HAP-1 (cell line): ENCODE measurements around the gene PCDH8.

ENCODE experiments used
- DNase-seq, 2 experiments: peaks; one replicate each; pipeline ENCODE4 v3.0.0-alpha.2; 2016 to 2020; ENCODE audit warnings: low spot score in 2 of 2
- H3K27me3 ChIP-seq: fragments of 250-450 bp; sonication (Bioruptor Pico); 2 replicates; pipeline ENCODE4 v1.5.1; 2020; ENCODE audit warnings: low read depth, mild to moderate bottlenecking, moderate library complexity
- H3K36me3 ChIP-seq: fragments of 250-450 bp; sonication (Bioruptor Pico); replicated peaks from 2 replicates; pipeline ENCODE4 v1.5.1; 2020; ENCODE audit warnings: mild to moderate bottlenecking
- H3K4me1 ChIP-seq: fragments of 250-450 bp; sonication (Bioruptor Pico); 2 replicates; pipeline ENCODE4 v1.5.1; 2020; ENCODE audit warnings: mild to moderate bottlenecking
- H3K4me3 ChIP-seq: fragments of 250-450 bp; sonication (Bioruptor Pico); 2 replicates; pipeline ENCODE4 v1.5.1; 2020; ENCODE audit warnings: mild to moderate bottlenecking, moderate library complexity
- H3K9me3 ChIP-seq: fragments of 250-450 bp; sonication (Bioruptor Pico); 2 replicates; pipeline ENCODE4 v1.5.1; 2020; ENCODE audit warnings: mild to moderate bottlenecking, moderate library complexity
- in situ Hi-C: fragments of 300-500 bp; cut with MboI; formaldehyde crosslinking; loops from 3 replicates; pipeline ENCODE4 v1.14.3; 2020; ENCODE audit warnings: low sequenced_read_pairs, inconsistent platforms, mixed read lengths

PCDH8 gene

GRCh38 chr13:52870143-52870542 lies 21.7 kb upstream of the PCDH8 start:
- Histone ChIP-seq H3K4me3 (no peak overlapping the region), H3K9me3 (peaks cover 3% of the 10 kb centered on the region; the same call in 1 of the 2 replicates), H3K4me1 (no peaks in the 10 kb centered on the region), H3K27me3 (no peaks in the 10 kb centered on the region; the same call in 1 of the 2 replicates), H3K36me3 (no peaks in the 10 kb centered on the region)
- DNase-seq, result no peak
- in situ Hi-C loops, result loop anchor here (25.0 kb wide), 1 partner anchor 292 kb away; no protein-coding TSS in a partner anchor

DNA sequence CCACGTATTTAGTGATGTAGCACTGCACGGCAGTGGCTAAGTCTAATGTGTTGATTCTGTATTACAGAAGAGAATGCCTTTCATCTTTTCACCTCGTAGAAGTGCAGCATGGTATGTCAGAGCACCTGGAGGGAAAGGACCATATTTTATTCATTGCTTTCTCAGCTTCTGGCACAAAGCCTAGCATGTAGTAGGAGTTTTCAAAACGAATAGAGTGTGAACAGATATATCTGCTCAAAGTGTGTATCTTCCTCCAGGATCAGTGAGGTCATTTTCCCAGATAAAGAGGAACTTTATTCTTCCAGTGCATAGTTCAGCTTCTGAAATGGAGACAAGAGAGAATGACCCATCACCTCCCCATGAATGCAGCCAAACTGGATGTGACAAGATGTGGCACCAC lies 21.2 kb upstream of the PCDH8 start:
- in situ Hi-C loops, result loop anchor here (25.0 kb wide), 1 partner anchor 293 kb away; no protein-coding TSS in a partner anchor
- Histone ChIP-seq H3K27me3 (no peaks in the 10 kb centered on the region; the same call in 1 of the 2 replicates), H3K4me3 (no peak overlapping the region), H3K9me3 (peaks cover 3% of the 10 kb centered on the region; the same call in 1 of the 2 replicates), H3K4me1 (no peaks in the 10 kb centered on the region), H3K36me3 (no peaks in the 10 kb centered on the region)
- DNase-seq, result no peak

DNA sequence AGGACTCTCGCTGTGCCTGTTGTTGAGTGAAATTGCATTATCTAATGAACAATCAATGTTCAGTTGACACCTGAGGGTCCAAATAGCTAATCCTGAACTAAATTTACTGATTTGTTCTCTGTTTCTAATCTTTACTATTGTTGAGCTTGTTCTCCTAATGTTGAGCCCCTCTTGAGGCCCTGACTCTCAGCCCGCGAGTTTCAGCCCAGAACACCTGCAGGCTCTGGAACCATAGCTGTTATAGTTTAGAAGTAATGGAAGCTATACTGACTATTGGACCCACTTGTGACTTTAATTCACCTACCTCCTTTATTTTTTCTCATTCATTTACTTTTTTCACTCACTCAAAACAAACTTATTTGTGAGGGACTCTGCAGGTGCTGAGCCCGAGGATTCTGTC lies 20.6 kb upstream of the PCDH8 start:
- Histone ChIP-seq H3K4me1 (no peaks in the 10 kb centered on the region), H3K9me3 (peaks cover 3% of the 10 kb centered on the region; the same call in 1 of the 2 replicates), H3K27me3 (no peaks in the 10 kb centered on the region; the same call in 1 of the 2 replicates), H3K4me3 (no peak overlapping the region), H3K36me3 (no peaks in the 10 kb centered on the region)
- in situ Hi-C loops, result loop anchor here (25.0 kb wide), 1 partner anchor 293 kb away; no protein-coding TSS in a partner anchor
- no peak for DNase-seq

- no peak overlapping the region for H3K4me3 ChIP-seq
- DNase-seq, result no peak
- H3K4me1 ChIP-seq, result no peaks in the 10 kb centered on the region
- H3K9me3 ChIP-seq, result no peaks in the 10 kb centered on the region
- in situ Hi-C loops, result loop anchor here (25.0 kb wide), 1 partner anchor 294 kb away; no protein-coding TSS in a partner anchor
- H3K27me3 ChIP-seq, result no peaks in the 10 kb centered on the region; the same call in 1 of the 2 replicates
- H3K36me3 ChIP-seq, result no peaks in the 10 kb centered on the region
Measured at GRCh38 chr13:52868190-52868589, 19.8 kb upstream of the PCDH8 start.

- in situ Hi-C loops, result loop anchor here (25.0 kb wide), 1 partner anchor 297 kb away; no protein-coding TSS in a partner anchor
- Histone ChIP-seq H3K4me3 (no peak overlapping the region), H3K4me1 (no peaks in the 10 kb centered on the region), H3K36me3 (no peaks in the 10 kb centered on the region), H3K27me3 (no peaks in the 10 kb centered on the region; the same call in 1 of the 2 replicates), H3K9me3 (no peaks in the 10 kb centered on the region)
- DNase-seq, result no peak
Measured at GRCh38 chr13:52864941-52865340, 16.5 kb upstream of the PCDH8 start.

DNA sequence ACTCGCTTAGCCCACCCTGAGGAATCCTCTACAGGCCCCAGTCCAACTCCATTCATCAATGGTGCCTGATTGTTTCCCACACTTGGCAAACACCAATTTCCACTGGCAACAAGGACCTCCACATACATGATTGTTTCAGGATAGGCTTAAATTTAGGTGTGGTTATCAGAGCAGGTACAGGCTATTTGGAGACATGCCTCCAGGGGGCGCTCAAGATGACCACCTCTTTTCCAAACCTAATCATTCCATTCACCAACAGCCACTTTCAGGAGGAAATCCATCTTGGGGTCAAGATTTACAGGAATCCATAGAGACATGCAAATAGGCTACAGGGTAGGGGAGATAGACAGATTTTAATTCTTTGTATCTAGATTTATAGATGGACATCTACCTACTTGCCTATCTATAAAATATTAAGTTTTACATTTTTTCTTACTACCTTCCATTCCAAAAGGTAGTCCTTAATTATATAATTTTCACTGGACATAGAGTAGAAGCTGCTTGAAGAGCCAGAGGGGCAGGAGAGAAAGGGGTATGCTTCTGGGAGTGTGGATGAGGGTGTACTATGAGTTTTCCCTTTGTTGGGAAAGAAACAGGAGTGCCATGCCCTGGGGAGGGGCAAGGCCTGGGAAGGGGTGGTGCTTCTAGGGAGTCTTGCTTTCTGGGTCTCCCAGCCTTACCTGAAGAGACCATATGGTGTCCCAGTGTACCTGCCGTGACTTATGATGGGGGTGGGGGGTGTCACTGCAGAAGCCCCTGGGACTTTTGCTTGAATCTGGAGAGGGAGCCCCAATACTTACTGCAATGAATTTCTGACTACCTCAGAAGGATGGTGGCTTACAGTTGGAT lies 14.1 kb upstream of the PCDH8 start:
- H3K27me3 ChIP-seq, result peaks cover 5% of the 10 kb centered on the region
- H3K9me3 ChIP-seq, result no peaks in the 10 kb centered on the region
- in situ Hi-C loops, result loop anchor here (25.0 kb wide), 1 partner anchor 300 kb away; no protein-coding TSS in a partner anchor
- DNase-seq, result peak; percentile 41 to 77
- H3K4me1 ChIP-seq, result no peaks in the 10 kb centered on the region
- no peak overlapping the region for H3K4me3 ChIP-seq
- H3K36me3 ChIP-seq, result no peaks in the 10 kb centered on the region

DNA sequence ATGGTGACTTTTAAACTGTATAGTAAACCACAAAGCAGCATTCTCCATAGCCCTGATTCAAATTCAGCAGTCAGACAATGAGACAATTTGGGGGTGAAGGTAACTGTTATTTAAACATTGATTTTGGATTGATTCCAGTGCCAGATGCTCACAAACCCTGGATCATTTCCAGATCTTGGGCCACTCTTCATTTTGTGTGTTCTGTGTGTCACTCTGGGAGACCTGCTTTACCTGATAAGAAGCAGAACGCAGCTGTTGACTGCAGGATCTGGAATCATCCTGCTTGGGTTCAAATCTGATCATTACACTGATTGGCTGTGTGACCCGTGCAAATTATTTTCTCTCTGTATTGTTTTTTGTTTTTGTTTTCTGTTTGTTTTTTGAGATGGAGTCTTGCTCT lies 4.0 kb upstream of the PCDH8 start:
- DNase-seq, result no peak
- in situ Hi-C loops, result loop anchor here (10.0 to 25.0 kb wide), 2 partner anchors 112 to 310 kb away; no protein-coding TSS in a partner anchor
- Histone ChIP-seq H3K4me3 (no peak overlapping the region), H3K36me3 (no peaks in the 10 kb centered on the region), H3K27me3 (peaks cover 37% of the 10 kb centered on the region), H3K4me1 (peaks cover 15% of the 10 kb centered on the region), H3K9me3 (no peaks in the 10 kb centered on the region)

DNA sequence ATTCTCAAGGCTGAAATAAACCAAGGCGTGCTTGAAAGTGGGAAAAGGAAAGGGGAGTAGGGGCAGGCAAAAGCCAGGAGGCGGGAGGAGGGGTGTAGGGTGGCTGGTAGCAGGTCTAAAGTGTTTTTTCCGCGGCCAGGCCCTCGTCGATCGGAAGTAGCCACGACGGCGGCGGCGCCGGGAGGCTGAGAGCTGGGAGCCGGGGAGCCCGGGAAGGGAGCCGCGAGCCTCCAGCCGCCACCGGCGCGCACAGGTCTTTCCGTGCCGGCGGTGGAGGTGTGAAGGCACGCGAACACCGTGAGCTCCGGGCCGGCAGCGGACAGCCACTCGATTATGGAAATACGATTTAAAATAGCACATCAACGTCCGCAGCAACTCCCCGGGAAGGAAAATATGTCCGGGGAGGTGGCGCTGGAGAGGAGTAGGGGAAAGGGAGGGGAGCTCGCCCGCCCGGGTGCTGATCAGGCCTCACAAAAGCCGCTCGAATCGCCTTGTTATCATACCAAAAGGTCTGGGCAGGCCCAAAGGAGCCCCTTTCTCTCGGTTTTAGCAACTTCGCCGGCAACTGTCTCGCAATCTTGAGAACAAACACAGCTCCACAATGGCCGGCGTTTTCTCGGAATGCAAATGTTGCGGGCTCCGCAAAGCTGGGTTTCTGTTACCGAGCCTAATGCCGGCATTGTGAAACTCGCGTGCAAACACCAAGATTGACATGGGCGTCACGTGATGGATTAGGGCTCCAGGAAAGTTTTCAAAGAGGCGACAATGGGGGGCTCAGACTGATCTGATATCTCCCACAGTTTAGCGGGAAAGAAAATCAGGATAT lies 2.9 kb upstream of the PCDH8 start:
- in situ Hi-C loops, result loop anchor here (10.0 to 25.0 kb wide), 2 partner anchors 113 to 311 kb away; no protein-coding TSS in a partner anchor

GRCh38 chr13:52850396-52851136 lies 2.1 kb upstream of the PCDH8 start:
- in situ Hi-C loops, result loop anchor here (10.0 to 25.0 kb wide), 2 partner anchors 114 to 312 kb away; no protein-coding TSS in a partner anchor
- H3K27me3 ChIP-seq, result peaks cover 32% of the 10 kb centered on the region

More for the DNA sequence above, 2.9 kb upstream of the PCDH8 start:
- H3K4me3 ChIP-seq, result peak overlapping the region; percentile 47
- no peaks in the 10 kb centered on the region for H3K36me3 ChIP-seq
- DNase-seq, result peak; percentile 83 to 91
- H3K9me3 ChIP-seq, result no peaks in the 10 kb centered on the region
- peaks cover 15% of the 10 kb centered on the region for H3K4me1 ChIP-seq
- H3K27me3 ChIP-seq, result peaks cover 37% of the 10 kb centered on the region

DNA sequence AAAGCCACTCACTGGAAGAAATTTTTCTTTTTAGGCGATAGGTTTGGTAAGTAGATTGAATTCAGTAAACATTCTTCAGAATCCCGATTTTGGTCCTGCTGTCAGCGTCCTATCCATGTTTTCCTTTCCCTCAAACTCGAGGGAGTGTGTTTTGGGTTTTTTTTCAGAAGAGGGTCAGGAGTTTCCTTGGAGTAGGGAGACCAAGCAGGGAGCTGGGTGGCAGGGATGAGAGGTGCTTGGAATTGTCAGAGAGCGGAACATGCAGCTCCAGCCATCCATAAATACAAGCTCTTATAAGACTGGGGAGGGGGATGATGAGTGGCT lies 1.6 kb upstream of the PCDH8 start:
- in situ Hi-C loops, result loop anchor here (10.0 to 25.0 kb wide), 2 partner anchors 115 to 312 kb away; no protein-coding TSS in a partner anchor
- no peak for DNase-seq
- Histone ChIP-seq H3K4me3 (no peak overlapping the region), H3K4me1 (peaks cover 15% of the 10 kb centered on the region), H3K9me3 (no peaks in the 10 kb centered on the region), H3K27me3 (peaks cover 30% of the 10 kb centered on the region), H3K36me3 (no peaks in the 10 kb centered on the region)

More at GRCh38 chr13:52850396-52851136, 2.1 kb upstream of the PCDH8 start:
- H3K36me3 ChIP-seq, result no peaks in the 10 kb centered on the region
- DNase-seq, result peak; percentile 78 to 92
- H3K9me3 ChIP-seq, result no peaks in the 10 kb centered on the region
- peaks cover 15% of the 10 kb centered on the region for H3K4me1 ChIP-seq
- H3K4me3 ChIP-seq, result peak overlapping the region; percentile 47

GRCh38 chr13:52849291-52850071 lies 1.0 kb upstream of the PCDH8 start:
- Histone ChIP-seq H3K9me3 (no peaks in the 10 kb centered on the region), H3K27me3 (peaks cover 25% of the 10 kb centered on the region), H3K36me3 (no peaks in the 10 kb centered on the region), H3K4me3 (no peak overlapping the region), H3K4me1 (peaks cover 15% of the 10 kb centered on the region)
- in situ Hi-C loops, result loop anchor here (10.0 to 25.0 kb wide), 2 partner anchors 115 to 313 kb away; no protein-coding TSS in a partner anchor
- no peak for DNase-seq

- H3K27me3 ChIP-seq, result peaks cover 28% of the 10 kb centered on the region
- peaks cover 15% of the 10 kb centered on the region for H3K4me1 ChIP-seq
- H3K9me3 ChIP-seq, result no peaks in the 10 kb centered on the region
- no peak for DNase-seq
- H3K36me3 ChIP-seq, result no peaks in the 10 kb centered on the region
- in situ Hi-C loops, result no loop called here
- no peak overlapping the region for H3K4me3 ChIP-seq
Measured at GRCh38 chr13:52847682-52848432, 583 bp downstream of the PCDH8 start.
